HepG2 (cell line): ENCODE measurements around the gene OR2T10.
"Not testable (repeated sequence)": the region's sequence is repeated elsewhere in the genome, so short reads cannot be mapped to it uniquely, and the experiment has no call there.

Experiments
- HDAC2 ChIP-seq: sonication (generic); formaldehyde crosslinking; IDR thresholded peaks from 2 replicates; pipeline ENCODE4 v1.4.0; 2020; ENCODE audit warnings: missing genetic modification reagents
- ISL2 ChIP-seq: sonication (generic); formaldehyde crosslinking; IDR thresholded peaks from 2 replicates; pipeline ENCODE4 v1.5.0; 2020; ENCODE audit warnings: missing genetic modification reagents
- NBN ChIP-seq: fragments of 450-650 bp; conservative IDR thresholded peaks from 2 replicates; pipeline ENCODE4 v1.6.1; 2017
- NCOA1 ChIP-seq: sonication (generic); formaldehyde crosslinking; IDR thresholded peaks from 2 replicates; pipeline ENCODE4 v1.9.0; 2021; ENCODE audit warnings: missing genetic modification reagents
- POLR2AphosphoS2 ChIP-seq: IDR thresholded peaks from 2 replicates; pipeline ENCODE4 v1.6.1; 2011; ENCODE audit warnings: low read depth, low read length, improper control_type of control experiment
- SOX13 ChIP-seq, 3 experiments: fragments of 450-650 bp in 1 of 3; sonication (generic) in 1 of 3; formaldehyde crosslinking in 1 of 3; IDR thresholded peaks in 2 of 3; conservative IDR thresholded peaks in 1 of 3; 2 replicates each; pipeline versions ENCODE4 v1.5.0 to v1.6.1; 2016 to 2020; ENCODE audit warnings: antibody characterized with exemption in 1 of 3, mild to moderate bottlenecking in 1 of 3, missing compliant biosample characterization in 1 of 3, missing genetic modification reagents in 1 of 3, moderate library complexity in 1 of 3
- TARDBP ChIP-seq: sonication (generic); formaldehyde crosslinking; IDR thresholded peaks from 2 replicates; pipeline ENCODE4 v1.8.0; 2022; ENCODE audit warnings: mild to moderate bottlenecking, missing genetic modification reagents
- YY1 ChIP-seq: IDR thresholded peaks from 2 replicates; pipeline ENCODE4 v1.6.1; 2011; ENCODE audit warnings: low read length, low read depth, moderate library complexity, mild to moderate bottlenecking; ENCODE audit not compliant: insufficient read depth, insufficient replicate concordance
- ZZZ3 ChIP-seq: sonication (generic); formaldehyde crosslinking; IDR thresholded peaks from 2 replicates; pipeline ENCODE4 v1.4.0; 2020; ENCODE audit warnings: missing genetic modification reagents, mild to moderate bottlenecking, borderline replicate concordance
- TF ChIP-seq, protein P1 (sequence below), 2 experiments: sonication (generic) in 1 of 2; formaldehyde crosslinking in 1 of 2; IDR thresholded peaks; 2 replicates each; pipeline versions ENCODE4 v1.5.1 to v1.6.1; 2011 to 2020; ENCODE audit warnings: borderline replicate concordance in 1 of 2, low read depth in 1 of 2, low read length in 1 of 2, mild to moderate bottlenecking in 1 of 2, missing genetic modification reagents in 1 of 2, moderate library complexity in 1 of 2
- TF ChIP-seq, protein P2 (sequence below): sonication (generic); formaldehyde crosslinking; IDR thresholded peaks from 2 replicates; pipeline ENCODE4 v1.5.0; 2020; ENCODE audit warnings: mild to moderate bottlenecking, missing genetic modification reagents, moderate library complexity
- TF ChIP-seq, protein P3 (sequence below): sonication (generic); formaldehyde crosslinking; IDR thresholded peaks from 2 replicates; pipeline ENCODE4 v1.4.0; 2020; ENCODE audit warnings: missing genetic modification reagents
- TF ChIP-seq, protein P4 (sequence below): sonication (generic); formaldehyde crosslinking; IDR thresholded peaks from 2 replicates; pipeline ENCODE4 v1.4.0; 2020; ENCODE audit warnings: missing genetic modification reagents
- TF ChIP-seq, protein P5 (sequence below): sonication (generic); formaldehyde crosslinking; IDR thresholded peaks from 2 replicates; pipeline ENCODE4 v1.4.0; 2020; ENCODE audit warnings: missing genetic modification reagents

DNA sequence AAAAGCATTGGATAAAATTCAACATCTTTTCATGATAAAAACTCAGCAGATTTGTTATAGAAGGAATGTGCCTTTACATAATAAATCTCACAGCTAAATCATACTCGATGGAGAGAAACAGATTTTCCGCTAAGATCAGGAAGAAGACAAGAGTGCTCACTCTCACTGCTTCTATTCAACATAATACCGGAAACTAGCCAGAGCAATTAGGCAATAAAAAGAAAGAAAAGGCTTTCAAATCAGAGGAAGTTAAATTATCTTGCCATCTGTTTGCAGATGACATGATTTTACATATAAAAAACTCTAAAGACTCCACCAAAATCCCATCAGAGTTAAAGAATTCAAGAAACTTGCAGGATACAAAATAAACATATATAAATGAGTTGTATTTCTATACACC lies 26.7 kb downstream of the OR2T10 start:
- TF ChIP-seq, protein P1, sequence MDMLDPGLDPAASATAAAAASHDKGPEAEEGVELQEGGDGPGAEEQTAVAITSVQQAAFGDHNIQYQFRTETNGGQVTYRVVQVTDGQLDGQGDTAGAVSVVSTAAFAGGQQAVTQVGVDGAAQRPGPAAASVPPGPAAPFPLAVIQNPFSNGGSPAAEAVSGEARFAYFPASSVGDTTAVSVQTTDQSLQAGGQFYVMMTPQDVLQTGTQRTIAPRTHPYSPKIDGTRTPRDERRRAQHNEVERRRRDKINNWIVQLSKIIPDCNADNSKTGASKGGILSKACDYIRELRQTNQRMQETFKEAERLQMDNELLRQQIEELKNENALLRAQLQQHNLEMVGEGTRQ (IDR thresholded peaks at IDR 0.05; ENCODE audit: low read depth, low read length), result not testable (repeated sequence)
- TF ChIP-seq, protein P1 (CRISPR knock-in tag; IDR thresholded peaks at IDR 0.05; ENCODE audit: borderline replicate concordance), result not testable (repeated sequence)
- TF ChIP-seq, protein P2, sequence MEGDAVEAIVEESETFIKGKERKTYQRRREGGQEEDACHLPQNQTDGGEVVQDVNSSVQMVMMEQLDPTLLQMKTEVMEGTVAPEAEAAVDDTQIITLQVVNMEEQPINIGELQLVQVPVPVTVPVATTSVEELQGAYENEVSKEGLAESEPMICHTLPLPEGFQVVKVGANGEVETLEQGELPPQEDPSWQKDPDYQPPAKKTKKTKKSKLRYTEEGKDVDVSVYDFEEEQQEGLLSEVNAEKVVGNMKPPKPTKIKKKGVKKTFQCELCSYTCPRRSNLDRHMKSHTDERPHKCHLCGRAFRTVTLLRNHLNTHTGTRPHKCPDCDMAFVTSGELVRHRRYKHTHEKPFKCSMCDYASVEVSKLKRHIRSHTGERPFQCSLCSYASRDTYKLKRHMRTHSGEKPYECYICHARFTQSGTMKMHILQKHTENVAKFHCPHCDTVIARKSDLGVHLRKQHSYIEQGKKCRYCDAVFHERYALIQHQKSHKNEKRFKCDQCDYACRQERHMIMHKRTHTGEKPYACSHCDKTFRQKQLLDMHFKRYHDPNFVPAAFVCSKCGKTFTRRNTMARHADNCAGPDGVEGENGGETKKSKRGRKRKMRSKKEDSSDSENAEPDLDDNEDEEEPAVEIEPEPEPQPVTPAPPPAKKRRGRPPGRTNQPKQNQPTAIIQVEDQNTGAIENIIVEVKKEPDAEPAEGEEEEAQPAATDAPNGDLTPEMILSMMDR (CRISPR knock-in tag), result not testable (repeated sequence)
- TF ChIP-seq TARDBP (CRISPR knock-in tag); NBN; POLR2AphosphoS2; HDAC2 (CRISPR knock-in tag); ZZZ3; ISL2 (CRISPR knock-in tag); NCOA1; SOX13 (IDR thresholded peaks at IDR 0.05); SOX13 (CRISPR knock-in tag; conservative IDR thresholded peaks at IDR 0.05 in 1 of 2, IDR thresholded peaks at IDR 0.05 in 1 of 2); YY1: not testable (repeated sequence)
- TF ChIP-seq, protein P3, sequence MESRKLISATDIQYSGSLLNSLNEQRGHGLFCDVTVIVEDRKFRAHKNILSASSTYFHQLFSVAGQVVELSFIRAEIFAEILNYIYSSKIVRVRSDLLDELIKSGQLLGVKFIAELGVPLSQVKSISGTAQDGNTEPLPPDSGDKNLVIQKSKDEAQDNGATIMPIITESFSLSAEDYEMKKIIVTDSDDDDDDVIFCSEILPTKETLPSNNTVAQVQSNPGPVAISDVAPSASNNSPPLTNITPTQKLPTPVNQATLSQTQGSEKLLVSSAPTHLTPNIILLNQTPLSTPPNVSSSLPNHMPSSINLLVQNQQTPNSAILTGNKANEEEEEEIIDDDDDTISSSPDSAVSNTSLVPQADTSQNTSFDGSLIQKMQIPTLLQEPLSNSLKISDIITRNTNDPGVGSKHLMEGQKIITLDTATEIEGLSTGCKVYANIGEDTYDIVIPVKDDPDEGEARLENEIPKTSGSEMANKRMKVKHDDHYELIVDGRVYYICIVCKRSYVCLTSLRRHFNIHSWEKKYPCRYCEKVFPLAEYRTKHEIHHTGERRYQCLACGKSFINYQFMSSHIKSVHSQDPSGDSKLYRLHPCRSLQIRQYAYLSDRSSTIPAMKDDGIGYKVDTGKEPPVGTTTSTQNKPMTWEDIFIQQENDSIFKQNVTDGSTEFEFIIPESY (CRISPR knock-in tag), result not testable (repeated sequence)
- TF ChIP-seq, protein P4, sequence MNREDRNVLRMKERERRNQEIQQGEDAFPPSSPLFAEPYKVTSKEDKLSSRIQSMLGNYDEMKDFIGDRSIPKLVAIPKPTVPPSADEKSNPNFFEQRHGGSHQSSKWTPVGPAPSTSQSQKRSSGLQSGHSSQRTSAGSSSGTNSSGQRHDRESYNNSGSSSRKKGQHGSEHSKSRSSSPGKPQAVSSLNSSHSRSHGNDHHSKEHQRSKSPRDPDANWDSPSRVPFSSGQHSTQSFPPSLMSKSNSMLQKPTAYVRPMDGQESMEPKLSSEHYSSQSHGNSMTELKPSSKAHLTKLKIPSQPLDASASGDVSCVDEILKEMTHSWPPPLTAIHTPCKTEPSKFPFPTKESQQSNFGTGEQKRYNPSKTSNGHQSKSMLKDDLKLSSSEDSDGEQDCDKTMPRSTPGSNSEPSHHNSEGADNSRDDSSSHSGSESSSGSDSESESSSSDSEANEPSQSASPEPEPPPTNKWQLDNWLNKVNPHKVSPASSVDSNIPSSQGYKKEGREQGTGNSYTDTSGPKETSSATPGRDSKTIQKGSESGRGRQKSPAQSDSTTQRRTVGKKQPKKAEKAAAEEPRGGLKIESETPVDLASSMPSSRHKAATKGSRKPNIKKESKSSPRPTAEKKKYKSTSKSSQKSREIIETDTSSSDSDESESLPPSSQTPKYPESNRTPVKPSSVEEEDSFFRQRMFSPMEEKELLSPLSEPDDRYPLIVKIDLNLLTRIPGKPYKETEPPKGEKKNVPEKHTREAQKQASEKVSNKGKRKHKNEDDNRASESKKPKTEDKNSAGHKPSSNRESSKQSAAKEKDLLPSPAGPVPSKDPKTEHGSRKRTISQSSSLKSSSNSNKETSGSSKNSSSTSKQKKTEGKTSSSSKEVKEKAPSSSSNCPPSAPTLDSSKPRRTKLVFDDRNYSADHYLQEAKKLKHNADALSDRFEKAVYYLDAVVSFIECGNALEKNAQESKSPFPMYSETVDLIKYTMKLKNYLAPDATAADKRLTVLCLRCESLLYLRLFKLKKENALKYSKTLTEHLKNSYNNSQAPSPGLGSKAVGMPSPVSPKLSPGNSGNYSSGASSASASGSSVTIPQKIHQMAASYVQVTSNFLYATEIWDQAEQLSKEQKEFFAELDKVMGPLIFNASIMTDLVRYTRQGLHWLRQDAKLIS (CRISPR knock-in tag), result not testable (repeated sequence)
- TF ChIP-seq, protein P5, sequence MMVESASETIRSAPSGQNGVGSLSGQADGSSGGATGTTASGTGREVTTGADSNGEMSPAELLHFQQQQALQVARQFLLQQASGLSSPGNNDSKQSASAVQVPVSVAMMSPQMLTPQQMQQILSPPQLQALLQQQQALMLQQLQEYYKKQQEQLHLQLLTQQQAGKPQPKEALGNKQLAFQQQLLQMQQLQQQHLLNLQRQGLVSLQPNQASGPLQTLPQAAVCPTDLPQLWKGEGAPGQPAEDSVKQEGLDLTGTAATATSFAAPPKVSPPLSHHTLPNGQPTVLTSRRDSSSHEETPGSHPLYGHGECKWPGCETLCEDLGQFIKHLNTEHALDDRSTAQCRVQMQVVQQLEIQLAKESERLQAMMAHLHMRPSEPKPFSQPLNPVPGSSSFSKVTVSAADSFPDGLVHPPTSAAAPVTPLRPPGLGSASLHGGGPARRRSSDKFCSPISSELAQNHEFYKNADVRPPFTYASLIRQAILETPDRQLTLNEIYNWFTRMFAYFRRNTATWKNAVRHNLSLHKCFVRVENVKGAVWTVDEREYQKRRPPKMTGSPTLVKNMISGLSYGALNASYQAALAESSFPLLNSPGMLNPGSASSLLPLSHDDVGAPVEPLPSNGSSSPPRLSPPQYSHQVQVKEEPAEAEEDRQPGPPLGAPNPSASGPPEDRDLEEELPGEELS (CRISPR knock-in tag), result not testable (repeated sequence)
